GM13977 (cell line): ENCODE results near the gene GRIA2.

ENCODE experiments used
- DNase-seq: peaks from one replicate; pipeline ENCODE4 v3.0.0; 2012; ENCODE audit warnings: low spot score
- in situ Hi-C: fragments of 300-500 bp; cut with MboI; formaldehyde crosslinking; loops from one replicate; pipeline ENCODE4 v1.12.0; 2022; ENCODE audit warnings: low sequenced_read_pairs, low pct_unique_long_range_greater_than_20kb, mixed read lengths, inconsistent platforms; ENCODE audit not compliant: unreplicated experiment
- TF ChIP-seq, protein P1 (sequence below): IDR thresholded peaks from 2 replicates; pipeline ENCODE4 v1.5.1; 2012; ENCODE audit warnings: mild to moderate bottlenecking, control low read depth; ENCODE audit not compliant: insufficient read depth; ENCODE audit errors: extremely low read depth, missing control alignments

Gene GRIA2

DNA sequence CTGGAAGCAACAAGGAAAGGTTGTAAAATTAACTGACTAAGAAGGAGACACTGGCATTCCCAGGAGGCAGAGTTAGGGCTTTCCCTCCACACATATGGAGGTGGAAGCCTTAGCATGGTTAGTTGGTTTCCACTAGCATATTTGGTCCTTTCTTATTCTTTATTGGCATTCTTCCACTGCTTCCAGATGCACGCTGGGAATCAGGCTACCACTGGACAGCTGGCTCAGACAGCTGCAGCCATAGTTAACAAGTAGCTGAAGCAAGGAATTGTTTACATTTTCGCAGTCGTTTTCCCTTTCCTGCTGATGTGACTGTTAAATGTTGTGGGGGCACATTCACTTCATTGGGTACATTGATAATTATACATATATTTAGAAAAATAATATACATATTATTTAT lies 169.2 kb downstream of the GRIA2 start:
- in situ Hi-C loops = no loop called here
- TF ChIP-seq, protein P1, sequence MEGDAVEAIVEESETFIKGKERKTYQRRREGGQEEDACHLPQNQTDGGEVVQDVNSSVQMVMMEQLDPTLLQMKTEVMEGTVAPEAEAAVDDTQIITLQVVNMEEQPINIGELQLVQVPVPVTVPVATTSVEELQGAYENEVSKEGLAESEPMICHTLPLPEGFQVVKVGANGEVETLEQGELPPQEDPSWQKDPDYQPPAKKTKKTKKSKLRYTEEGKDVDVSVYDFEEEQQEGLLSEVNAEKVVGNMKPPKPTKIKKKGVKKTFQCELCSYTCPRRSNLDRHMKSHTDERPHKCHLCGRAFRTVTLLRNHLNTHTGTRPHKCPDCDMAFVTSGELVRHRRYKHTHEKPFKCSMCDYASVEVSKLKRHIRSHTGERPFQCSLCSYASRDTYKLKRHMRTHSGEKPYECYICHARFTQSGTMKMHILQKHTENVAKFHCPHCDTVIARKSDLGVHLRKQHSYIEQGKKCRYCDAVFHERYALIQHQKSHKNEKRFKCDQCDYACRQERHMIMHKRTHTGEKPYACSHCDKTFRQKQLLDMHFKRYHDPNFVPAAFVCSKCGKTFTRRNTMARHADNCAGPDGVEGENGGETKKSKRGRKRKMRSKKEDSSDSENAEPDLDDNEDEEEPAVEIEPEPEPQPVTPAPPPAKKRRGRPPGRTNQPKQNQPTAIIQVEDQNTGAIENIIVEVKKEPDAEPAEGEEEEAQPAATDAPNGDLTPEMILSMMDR = no peak
- no peak for DNase-seq

DNA sequence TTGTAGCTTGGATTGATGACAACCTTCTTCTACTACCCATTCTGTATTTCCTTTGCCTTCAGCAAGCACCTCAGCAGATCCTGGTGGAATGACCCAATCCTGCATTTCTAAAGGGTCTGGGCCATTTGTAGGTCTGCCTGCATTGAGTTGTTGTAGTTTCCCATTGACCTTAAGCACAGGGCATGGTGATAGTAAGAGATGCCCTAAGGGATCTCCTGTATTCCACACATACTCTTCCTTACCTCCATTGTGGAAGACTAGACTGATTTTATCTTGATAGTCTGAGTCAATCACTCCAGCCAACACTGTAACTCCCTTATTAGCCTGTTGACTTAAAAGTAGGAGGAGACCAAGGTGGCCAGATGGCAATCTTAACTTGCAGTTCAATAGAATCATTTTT lies 184.5 kb downstream of the GRIA2 start:
- TF ChIP-seq, protein P1 = no peak
- no peak for DNase-seq
- in situ Hi-C loops = no loop called here
